HG03045 (cell line): ENCODE results near the gene DMRTC1.
"Not testable (repeated sequence)": the region's sequence is repeated elsewhere in the genome, so short reads cannot be mapped to it uniquely, and the experiment has no call there.

Source experiments
- ATAC-seq: cut with Tn5 transposase; IDR thresholded peaks from one replicate; pipeline ENCODE4 v1.9.1; 2021; ENCODE audit warnings: mild to moderate bottlenecking, moderate library complexity; ENCODE audit not compliant: unreplicated experiment

The DMRTC1 gene

DNA sequence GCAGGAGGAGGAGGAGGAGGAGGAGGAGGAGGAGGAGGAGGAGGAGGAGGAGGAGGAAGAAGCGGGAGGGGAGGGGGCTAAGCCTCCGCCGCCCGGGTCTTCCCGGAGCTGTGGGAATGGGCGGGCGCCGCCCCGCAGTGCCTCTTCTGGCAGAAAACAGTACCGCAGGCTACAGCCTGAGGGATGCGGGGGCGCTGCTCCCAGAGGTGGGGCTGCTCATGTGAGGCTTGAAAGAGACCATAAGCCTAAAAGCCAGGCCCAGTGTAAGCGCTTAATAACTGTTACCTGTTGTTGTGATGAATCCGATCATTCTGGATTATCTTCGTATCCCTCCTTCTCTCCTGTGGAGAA lies at the start of gene DMRTC1:
DMRTC1 (minus strand) TSS at position 19 of the 351 bp plus-strand sequence. CDS start 68,143 bp downstream, outside the sequence.
- ATAC-seq, result not testable (repeated sequence)

GRCh38 chrX:72980894-72981469 lies 37.3 kb upstream of the DMRTC1 start:
- not testable (repeated sequence) for ATAC-seq

- not testable (repeated sequence) for ATAC-seq
These were observed 31.2 kb upstream of the DMRTC1 start for GRCh38 chrX:72974885-72975284.

DNA sequence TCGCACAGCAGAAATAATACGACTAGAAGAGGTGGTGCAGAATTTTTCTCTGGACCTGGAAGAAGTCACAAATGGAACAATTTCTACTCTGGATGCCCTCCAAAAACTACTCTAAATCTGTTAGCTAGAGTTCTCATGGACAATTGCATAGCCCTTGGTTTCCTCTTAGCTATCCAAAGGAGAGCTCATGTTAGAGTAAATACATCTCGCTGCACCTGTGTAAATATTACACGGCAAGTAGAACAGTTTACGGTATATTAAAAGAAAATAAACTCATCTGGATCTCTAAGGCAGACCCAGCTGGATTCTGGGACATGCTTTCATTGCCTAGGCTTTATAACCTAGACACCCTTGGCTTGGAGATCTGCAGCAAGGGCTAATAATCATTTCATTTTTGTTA lies 28.2 kb upstream of the DMRTC1 start:
- ATAC-seq, result not testable (repeated sequence)

DNA sequence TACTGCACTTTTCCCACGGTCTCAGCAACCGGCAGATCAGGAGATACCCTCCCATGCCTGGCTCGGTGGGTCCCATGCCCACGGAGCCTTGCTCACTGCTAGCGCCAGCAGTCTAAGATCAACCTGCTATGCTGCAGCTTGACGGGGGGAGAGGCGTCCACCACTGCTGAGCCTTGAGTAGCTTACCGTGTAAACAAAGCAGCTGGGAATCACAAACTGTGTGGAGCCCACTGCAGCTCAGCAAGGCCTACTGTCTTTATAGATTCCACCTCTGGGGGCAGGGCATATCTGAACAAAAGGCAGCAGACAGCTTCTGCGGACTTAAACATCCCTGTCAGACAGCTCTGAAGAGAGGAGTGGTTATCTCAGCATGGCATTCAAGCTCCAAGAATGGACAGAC lies 16.3 kb upstream of the DMRTC1 start:
- ATAC-seq, result not testable (repeated sequence)

GRCh38 chrX:72943035-72943818 lies 410 bp downstream of the DMRTC1 start:
- ATAC-seq, result not testable (repeated sequence)

- not testable (repeated sequence) for ATAC-seq
These were observed 1.4 kb downstream of the DMRTC1 start for GRCh38 chrX:72942272-72942671.

DNA sequence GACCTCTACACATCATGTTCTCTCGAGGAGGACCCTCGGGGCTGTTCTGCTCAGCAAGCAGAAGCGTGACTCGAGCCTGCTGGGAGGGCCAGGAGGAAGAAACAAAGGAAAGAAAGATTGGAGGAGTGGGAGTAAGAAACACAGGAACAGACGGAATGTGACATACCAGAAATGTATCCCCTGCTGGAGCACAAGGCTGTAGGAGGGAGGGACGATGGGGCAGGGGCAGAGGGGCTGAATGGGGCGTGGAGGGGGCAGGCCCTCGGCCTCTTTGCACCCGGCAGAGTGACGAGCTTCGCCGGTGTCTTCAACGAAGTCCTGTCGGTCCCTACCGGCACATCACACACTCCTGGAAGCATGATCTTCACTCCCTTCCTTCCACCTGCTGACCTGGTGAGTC lies 5.7 kb downstream of the DMRTC1 start, which contains the start of gene FAM236A:
FAM236A (plus strand) TSS at position 301 of the 400 bp plus-strand sequence; CDS start at position 358, 57 bp downstream.
- ATAC-seq, result not testable (repeated sequence)

DNA sequence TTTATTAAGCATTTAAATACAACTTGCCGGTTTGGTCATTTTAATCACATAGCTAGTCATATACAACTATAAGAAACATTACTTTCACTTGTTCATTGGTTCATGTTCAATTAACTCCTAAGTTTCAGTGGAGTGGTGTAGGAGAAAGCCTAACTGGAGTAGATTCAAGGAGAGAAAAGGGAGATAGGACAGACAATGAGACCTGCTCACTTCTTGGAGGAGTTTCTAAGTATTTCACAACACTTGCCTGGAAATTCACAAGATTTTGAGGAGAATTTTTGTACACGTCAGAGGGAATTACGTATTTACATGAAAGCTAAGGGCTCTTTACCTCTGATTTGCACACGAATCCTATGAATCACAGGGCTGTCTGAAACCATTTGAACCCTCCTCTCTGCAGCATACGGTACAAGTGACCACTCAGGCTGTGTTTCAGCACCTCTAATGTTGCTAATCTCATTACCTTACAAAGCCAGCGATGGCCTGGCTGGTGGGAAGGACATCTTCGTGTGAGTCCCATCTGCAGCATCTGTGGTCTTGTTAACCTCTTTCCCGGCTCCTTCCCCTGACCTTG lies 6.7 kb downstream of the DMRTC1 start:
- ATAC-seq, result not testable (repeated sequence)

DNA sequence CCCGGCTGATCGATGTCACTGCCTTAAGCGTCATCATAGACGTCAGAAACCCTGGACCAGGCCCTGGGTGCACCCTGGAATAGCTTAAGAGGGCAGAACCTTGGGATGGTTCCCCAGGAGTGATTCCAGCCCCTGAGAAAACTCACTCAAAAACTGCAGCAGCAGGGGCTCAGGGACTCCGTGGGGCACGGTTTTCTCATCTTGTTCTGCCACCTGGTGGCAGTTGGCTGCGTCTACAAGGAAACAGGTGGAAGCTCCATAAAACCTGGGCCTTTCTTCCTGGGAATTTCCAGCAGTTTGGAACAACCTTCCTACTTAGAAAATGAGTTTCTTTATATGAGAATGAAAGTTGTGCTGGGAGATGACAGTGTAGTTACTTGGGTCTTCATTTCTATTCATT lies 7.2 kb downstream of the DMRTC1 start:
- ATAC-seq, result not testable (repeated sequence)

DNA sequence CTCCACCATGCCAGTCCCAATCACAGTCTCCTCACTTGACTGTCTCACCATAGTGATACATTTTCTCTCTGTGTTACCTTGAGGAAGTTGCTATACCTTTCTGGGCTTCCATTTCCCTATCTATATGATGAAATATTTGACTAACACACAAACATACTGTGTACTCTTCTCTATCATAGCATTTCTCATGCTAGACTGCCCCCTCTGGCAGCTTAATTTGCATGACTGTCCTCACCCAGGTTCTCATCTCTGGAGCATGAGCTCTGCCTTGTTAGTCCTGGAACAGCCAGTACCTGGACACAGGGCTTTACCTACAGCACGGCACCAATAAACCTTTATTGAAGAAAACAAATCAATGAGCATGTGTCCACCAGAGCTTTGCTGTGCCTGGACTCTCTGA lies 11.4 kb downstream of the DMRTC1 start:
- ATAC-seq, result not testable (repeated sequence)

- ATAC-seq, result not testable (repeated sequence)
These were observed 27.5 kb downstream of the DMRTC1 start for GRCh38 chrX:72916096-72916495.

DNA sequence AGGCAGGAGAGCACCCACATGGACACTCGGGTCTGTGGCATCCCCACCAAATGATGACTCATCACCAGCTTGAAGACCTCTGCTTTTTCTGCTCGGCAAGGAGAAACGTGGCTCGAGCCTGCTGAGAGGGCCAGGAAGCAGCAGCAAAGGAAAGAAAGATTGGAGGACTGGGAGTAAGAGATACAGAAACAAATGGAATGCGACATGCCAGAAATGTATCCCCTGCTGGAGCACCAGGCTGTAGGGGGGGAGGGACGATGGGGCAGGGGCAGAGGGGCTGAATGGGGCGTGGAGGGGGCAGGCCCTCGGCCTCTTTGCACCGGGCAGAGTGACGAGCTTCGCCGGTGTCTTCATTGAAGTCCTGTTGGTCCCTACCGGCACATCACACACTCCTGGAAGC lies 31.3 kb downstream of the DMRTC1 start, which contains the start of gene FAM236C:
FAM236C (plus strand) TSS at position 301 of the 400 bp plus-strand sequence. CDS start 100 bp downstream, outside the sequence.
- not testable (repeated sequence) for ATAC-seq

DNA sequence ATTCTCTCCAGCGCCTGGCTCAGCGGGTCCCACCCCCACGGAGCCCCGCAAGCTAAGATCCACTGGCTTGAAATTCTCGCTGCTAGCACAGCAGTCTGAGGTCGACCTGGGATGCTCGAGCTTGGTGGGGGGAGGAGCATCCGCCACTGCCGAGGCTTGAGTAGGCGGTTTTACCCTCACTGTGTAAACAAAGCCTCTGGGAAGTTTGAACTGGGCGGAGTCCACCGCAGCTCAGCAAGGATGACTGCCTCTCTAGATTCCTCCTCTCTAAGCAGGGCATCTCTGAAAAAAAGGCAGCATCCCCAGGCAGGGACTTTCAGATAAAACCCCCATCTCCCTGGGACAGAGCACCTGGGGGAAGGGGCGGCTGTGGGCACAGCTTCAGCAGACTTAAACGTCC lies 53.9 kb downstream of the DMRTC1 start:
- ATAC-seq, result not testable (repeated sequence)

- not testable (repeated sequence) for ATAC-seq
These were observed 60.7 kb downstream of the DMRTC1 start for GRCh38 chrX:72882898-72883297.

GRCh38 chrX:72837532-72837931 lies 106.1 kb downstream of the DMRTC1 start:
- ATAC-seq, result not testable (repeated sequence)

GRCh38 chrX:72830701-72831100 lies 112.9 kb downstream of the DMRTC1 start:
- ATAC-seq, result not testable (repeated sequence)
